Activated naive CD4-positive, alpha-beta T cell treated with anti-CD3 and anti-CD28 coated beads, Interleukin-2, amount 10 ng/mL, durations not matched to agents 7 days and 5 days (primary cell): Measurements from ENCODE around the gene ZNF581.
A peak's percentile ranks its signal among the peaks of the same experiment; 100 is the strongest.

Experiments used
- CTCF ChIA-PET: fragments of 350-600 bp; sonication (Branson Sonifier 250); formaldehyde crosslinking; loops from one replicate; lab custom pipeline; 2021; ENCODE audit warnings: antibody characterized with exemption; lab: Charles Lee
- DNase-seq: peaks from one replicate; pipeline ENCODE4 v3.0.0-alpha.2; 2020
- H3K27ac Mint-ChIP-seq: one replicate; pipeline ENCODE4 v1.8.0; 2021; ENCODE audit warnings: mild to moderate bottlenecking, moderate library complexity, mixed read lengths
- H3K27me3 Mint-ChIP-seq: one replicate; pipeline ENCODE4 v1.8.0; 2021; ENCODE audit warnings: mild to moderate bottlenecking, mixed read lengths
- H3K36me3 Mint-ChIP-seq: one replicate; pipeline ENCODE4 v1.8.0; 2021; ENCODE audit warnings: mixed read lengths
- H3K4me1 Mint-ChIP-seq: one replicate; pipeline ENCODE4 v1.8.0; 2021; ENCODE audit warnings: mixed read lengths
- H3K4me3 Mint-ChIP-seq: one replicate; pipeline ENCODE4 v1.8.0; 2021; ENCODE audit warnings: mild to moderate bottlenecking, moderate library complexity, mixed read lengths
- H3K9me3 Mint-ChIP-seq: one replicate; pipeline ENCODE4 v1.8.0; 2021; ENCODE audit warnings: mixed read lengths

Gene ZNF581

DNA sequence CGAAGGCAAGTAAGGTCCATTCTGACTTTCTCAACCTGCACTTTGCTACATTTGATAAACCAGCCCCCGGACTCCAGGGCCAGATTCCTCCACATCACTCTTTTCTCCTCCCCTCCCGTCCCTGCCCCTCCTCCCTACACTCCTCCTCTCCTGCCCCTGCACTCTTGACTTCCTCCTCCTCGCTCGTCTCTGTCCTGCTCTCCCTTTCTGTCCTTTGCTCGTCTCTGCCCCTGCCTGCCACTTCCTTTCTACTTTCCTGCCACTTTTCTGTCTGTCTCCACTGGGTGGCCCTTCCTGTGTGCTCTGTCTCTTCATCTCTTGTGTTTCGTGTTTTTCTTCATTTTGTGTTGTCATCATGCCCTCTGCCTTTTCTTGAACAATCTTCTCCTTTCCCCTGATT is 18.4 kb downstream of the ZNF581 start:
- H3K27ac Mint-ChIP-seq: no peak overlapping the region
- H3K4me3 Mint-ChIP-seq: no peak overlapping the region
- H3K36me3 Mint-ChIP-seq: peaks cover 55% of the 10 kb centered on the region

DNA sequence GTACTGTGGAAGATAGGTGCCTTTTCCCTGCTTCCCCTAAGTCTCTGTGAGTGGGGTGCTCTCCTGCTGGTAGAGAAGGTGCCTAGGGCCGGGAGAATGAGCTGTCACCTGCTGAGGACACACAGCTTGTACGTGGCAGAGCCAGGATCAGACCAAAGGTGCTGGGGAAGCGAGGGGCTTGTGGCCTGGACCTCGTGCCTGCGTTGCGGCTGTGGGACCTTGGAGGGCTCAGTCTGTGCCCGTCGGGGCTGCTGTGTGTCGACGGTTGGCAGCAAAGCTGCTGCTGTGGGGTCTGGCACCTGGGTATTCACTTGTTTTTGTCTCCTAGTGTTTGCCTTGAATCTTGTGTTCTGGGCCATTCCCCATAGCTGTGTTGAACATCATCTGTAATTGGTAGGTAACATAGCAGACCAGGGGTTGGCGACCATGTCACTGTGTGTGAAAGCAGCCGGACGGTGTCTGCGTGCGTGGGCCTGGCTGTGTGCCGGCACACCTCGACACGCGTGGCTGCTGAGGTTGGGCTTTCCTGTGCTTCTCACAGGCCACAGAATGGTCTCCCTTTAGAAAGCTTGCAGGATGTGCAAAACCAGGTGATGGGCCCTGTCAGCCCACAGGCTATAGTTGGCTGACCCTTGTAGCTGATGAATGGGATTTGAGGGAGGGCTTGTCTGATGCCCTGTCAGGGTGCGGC is 20.5 kb downstream of the ZNF581 start:
- Mint-ChIP-seq H3K36me3 (peaks cover 61% of the 10 kb centered on the region), H3K27me3 (no peaks in the 10 kb centered on the region), H3K27ac (no peak overlapping the region), H3K9me3 (no peaks in the 10 kb centered on the region), H3K4me3 (no peak overlapping the region), H3K4me1 (peaks cover 12% of the 10 kb centered on the region)
- CTCF ChIA-PET: interaction anchor here (1.3 kb wide), 1 partner anchor 12 kb away, joined by 3 read pairs; no protein-coding TSS in a partner anchor
- DNase-seq: no peak

More for the DNA sequence above, 18.4 kb downstream of the ZNF581 start:
- H3K9me3 Mint-ChIP-seq: no peaks in the 10 kb centered on the region
- DNase-seq: no peak
- no peaks in the 10 kb centered on the region for H3K27me3 Mint-ChIP-seq
- H3K4me1 Mint-ChIP-seq: peaks cover 30% of the 10 kb centered on the region
- CTCF ChIA-PET: no interaction called here

DNA sequence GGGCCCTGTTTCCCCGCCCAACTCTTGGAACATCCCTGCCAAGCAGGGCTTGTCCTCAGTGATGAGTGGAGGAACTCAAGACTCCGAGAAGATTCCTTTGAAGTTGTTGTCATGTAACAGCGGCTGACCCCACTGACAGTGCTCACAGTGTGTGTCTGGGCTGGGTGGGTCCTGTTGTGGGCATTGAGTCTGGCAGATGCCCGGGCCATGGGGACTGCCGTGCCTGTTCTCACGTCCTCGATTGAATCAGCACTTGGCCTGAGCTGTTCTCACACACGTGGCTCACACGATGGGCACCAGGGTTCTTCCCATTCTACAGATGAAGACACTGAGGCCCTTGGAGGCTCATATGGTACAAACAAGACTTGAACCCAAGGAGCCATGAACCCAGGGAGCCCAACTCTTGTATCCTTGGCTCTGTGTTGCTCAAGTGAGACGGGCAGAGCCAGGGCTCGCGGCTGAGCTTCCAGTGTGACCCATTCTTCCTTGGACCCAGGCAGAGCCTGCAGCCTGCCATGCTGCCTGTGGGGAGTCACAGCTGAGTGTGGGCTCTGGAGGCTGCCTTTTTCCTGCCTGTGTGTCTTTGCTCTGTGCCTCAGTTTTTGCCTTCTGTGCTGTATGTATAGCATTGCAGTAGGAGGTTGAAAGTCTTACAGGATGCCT is 23.0 kb downstream of the ZNF581 start:
- Mint-ChIP-seq H3K4me3 (no peak overlapping the region), H3K27ac (no peak overlapping the region), H3K4me1 (peaks cover 13% of the 10 kb centered on the region), H3K9me3 (no peaks in the 10 kb centered on the region), H3K27me3 (no peaks in the 10 kb centered on the region), H3K36me3 (peaks cover 66% of the 10 kb centered on the region)
- CTCF ChIA-PET: interaction anchor here (1.3 kb wide), 1 partner anchor 34 kb away, joined by 3 read pairs; no protein-coding TSS in a partner anchor
- DNase-seq: no peak

DNA sequence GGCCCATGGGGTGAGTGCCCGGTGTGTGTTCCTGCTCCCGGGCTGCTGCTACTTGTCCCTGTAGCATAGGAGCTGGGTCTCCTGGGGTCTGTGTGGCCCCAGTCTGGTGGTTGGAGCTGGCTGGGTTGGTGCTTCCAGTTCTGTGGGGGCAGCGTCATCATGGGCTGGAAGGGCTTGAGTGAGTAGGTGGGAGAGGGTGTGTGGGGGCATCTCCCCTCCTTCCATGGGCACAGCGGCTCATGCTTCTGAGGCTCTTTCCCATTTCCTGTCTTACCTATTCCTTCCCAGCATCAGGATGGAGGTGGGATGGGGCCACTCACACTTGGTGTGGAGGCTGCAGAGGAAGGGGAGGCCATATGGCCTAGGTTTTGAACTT is 23.5 kb downstream of the ZNF581 start:
- no peak overlapping the region for H3K27ac Mint-ChIP-seq
- no peak overlapping the region for H3K4me3 Mint-ChIP-seq
- H3K9me3 Mint-ChIP-seq: no peaks in the 10 kb centered on the region
- H3K36me3 Mint-ChIP-seq: peaks cover 62% of the 10 kb centered on the region
- CTCF ChIA-PET: interaction anchor here (1.3 kb wide), 1 partner anchor 34 kb away, joined by 3 read pairs; no protein-coding TSS in a partner anchor
- H3K4me1 Mint-ChIP-seq: peaks cover 11% of the 10 kb centered on the region
- DNase-seq: no peak
- H3K27me3 Mint-ChIP-seq: no peaks in the 10 kb centered on the region

DNA sequence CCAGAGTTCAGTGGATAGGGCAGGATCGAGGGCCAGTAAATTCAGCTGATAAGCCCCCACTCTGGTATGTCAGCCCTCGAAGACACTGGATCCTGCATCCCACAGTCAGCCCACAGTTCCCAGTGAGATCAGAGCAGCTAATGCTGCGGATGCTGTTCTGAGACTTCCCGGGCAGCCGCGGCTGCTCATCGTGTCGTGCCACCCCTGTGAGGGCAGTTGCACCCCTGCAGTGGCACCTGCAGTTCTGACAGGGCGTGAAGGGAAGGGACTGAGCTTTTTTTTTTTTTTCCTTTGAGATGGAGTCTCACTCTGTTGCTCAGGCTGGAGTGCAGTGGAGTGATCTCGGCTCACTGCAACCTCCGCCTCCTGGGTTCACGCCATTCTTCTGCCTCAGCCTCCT is 24.1 kb downstream of the ZNF581 start:
- no peak for DNase-seq
- no peaks in the 10 kb centered on the region for H3K9me3 Mint-ChIP-seq
- peaks cover 62% of the 10 kb centered on the region for H3K36me3 Mint-ChIP-seq
- peaks cover 10% of the 10 kb centered on the region for H3K4me1 Mint-ChIP-seq
- H3K27ac Mint-ChIP-seq: peak overlapping the region; percentile 42
- no peak overlapping the region for H3K4me3 Mint-ChIP-seq
- H3K27me3 Mint-ChIP-seq: no peaks in the 10 kb centered on the region
- CTCF ChIA-PET: interaction anchor here (1.3 kb wide), 1 partner anchor 35 kb away, joined by 3 read pairs; no protein-coding TSS in a partner anchor

DNA sequence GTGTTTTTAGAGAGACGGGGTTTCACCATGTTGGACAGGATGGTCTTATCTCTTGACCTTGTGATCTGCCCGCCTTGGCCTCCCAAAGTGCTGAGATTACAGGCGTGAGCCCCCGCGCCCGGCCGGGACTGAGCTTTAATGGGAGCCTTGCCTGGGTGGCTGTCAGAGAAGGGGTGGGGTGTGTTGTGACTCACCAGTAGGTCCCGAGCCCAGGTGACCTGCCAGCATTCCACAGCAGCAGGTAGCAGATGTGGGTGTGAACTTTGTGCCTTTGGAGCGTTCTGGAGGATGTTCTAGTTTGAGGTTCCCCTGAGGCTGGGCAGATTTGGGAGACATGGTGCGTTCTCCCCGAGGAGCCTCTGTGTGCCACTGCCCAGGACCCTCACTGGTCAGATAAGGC is 24.5 kb downstream of the ZNF581 start:
- no peak overlapping the region for H3K4me3 Mint-ChIP-seq
- CTCF ChIA-PET: interaction anchor here (1.3 kb wide), 1 partner anchor 35 kb away, joined by 3 read pairs; no protein-coding TSS in a partner anchor
- peaks cover 58% of the 10 kb centered on the region for H3K36me3 Mint-ChIP-seq
- H3K27ac Mint-ChIP-seq: no peak overlapping the region
- H3K4me1 Mint-ChIP-seq: peaks cover 8% of the 10 kb centered on the region
- no peaks in the 10 kb centered on the region for H3K27me3 Mint-ChIP-seq
- DNase-seq: no peak
- H3K9me3 Mint-ChIP-seq: no peaks in the 10 kb centered on the region

DNA sequence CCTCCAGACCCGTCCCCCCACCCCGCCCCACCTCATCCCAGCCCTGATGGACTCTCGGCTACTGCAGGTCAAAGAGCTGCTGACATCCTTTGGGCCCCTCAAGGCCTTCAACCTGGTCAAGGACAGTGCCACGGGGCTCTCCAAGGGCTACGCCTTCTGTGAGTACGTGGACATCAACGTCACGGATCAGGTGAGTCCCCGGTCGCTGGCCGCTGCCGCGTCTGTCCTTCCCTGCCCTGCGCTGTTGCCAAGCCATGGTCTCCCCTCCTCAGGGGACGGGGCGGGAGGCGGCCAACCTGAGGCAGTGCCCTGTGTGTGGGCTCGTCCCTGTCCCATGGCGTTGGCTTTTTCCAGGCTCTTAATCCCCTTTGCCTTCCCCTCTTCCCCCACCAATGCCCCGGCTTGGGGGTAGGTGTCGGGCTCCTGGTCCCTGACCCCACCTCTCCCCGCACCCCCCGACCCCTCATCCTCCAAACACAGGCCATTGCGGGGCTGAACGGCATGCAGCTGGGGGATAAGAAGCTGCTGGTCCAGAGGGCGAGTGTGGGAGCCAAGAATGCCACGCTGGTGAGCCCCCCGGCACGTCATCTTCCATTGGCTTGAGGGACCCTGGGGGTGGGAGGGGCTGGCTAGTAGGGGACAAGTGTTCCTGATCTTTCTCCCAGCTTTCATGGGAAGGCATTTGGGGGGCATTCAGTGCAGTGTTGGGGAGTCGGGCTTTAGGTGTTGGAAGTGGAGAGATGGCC is 25.3 kb downstream of the ZNF581 start:
- no peak overlapping the region for H3K4me3 Mint-ChIP-seq
- no peak overlapping the region for H3K27ac Mint-ChIP-seq
- CTCF ChIA-PET: no interaction called here
- no peaks in the 10 kb centered on the region for H3K27me3 Mint-ChIP-seq
- H3K4me1 Mint-ChIP-seq: peaks cover 14% of the 10 kb centered on the region
- peaks cover 55% of the 10 kb centered on the region for H3K36me3 Mint-ChIP-seq
- DNase-seq: no peak
- no peaks in the 10 kb centered on the region for H3K9me3 Mint-ChIP-seq

DNA sequence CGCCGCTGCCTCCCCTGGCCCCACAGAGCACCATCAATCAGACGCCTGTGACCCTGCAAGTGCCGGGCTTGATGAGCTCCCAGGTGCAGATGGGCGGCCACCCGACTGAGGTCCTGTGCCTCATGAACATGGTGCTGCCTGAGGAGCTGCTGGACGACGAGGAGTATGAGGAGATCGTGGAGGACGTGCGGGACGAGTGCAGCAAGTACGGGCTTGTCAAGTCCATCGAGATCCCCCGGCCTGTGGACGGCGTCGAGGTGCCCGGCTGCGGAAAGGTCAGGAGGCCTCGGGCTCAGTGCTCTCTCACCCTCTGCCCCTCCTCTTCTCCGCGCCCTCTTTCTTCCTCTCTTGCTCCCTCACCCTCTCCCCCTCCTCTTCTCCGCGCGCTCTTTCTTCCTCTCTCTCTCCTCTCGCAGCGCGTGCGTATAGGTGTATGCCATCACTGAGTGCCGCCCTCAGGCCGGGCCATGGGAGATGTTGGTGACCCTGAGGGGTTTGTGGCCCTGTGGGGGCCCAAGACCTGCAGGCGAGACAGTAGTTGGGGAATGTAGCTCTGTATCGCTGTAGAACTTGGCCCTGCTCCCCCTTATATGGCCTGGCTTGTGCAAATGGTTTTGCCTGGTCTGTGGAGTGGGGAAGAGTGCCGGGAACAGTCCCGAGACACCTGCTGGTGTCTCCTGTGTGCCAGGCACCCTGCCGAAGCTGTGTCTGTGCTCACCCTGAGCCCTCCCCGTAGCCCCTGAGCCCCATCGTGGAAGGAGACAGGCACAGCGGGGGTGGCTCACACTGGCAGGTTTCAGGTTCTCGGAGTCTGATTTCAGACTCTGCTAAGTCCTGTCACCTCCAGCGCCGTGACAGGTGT is 26.2 kb downstream of the ZNF581 start:
- H3K9me3 Mint-ChIP-seq: no peaks in the 10 kb centered on the region
- CTCF ChIA-PET: no interaction called here
- no peak overlapping the region for H3K4me3 Mint-ChIP-seq
- no peak overlapping the region for H3K27ac Mint-ChIP-seq
- H3K36me3 Mint-ChIP-seq: peaks cover 50% of the 10 kb centered on the region
- H3K27me3 Mint-ChIP-seq: no peaks in the 10 kb centered on the region
- no peak for DNase-seq
- H3K4me1 Mint-ChIP-seq: peaks cover 20% of the 10 kb centered on the region

DNA sequence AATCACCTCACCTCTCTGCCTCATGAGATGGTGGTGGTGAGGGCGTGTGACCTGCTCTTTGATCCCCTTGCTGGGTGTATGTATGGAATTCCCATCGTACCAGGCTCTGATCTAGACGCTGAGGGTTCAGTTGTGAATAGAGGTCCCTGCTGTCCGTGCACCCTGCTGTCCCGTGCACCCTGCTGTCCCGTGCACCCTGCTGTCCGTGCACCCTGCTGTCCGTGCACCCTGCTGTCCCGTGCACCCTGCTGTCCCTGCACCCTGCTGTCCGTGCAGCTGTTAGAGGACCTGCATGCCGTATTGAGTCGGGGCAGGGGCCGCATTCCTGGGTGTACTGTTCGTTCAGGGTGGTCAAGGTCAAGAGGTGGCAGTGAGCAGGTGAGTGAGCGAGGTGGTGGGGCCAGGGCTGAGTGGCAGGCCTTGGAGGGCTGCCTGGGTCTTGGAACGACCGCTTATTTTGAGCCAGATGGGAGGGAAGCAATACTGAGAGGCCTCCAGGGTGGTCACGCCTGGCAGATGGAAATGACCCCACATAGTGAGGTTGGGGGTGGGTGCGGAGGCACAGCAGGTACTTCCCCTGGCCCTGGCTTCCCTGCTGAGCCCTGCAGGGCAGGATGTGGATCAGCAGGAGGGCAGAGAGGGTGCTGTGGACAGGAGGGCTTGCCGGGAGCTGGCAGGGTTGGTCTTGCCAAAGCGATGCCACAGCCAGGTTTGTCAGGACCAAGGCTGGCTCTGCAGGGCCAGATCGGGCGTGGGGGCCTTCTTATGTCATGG is 27.0 kb downstream of the ZNF581 start:
- Mint-ChIP-seq H3K27ac (no peak overlapping the region), H3K27me3 (no peaks in the 10 kb centered on the region), H3K9me3 (no peaks in the 10 kb centered on the region), H3K4me3 (no peak overlapping the region), H3K4me1 (peaks cover 21% of the 10 kb centered on the region), H3K36me3 (peaks cover 51% of the 10 kb centered on the region)
- CTCF ChIA-PET: interaction anchor here (1.2 to 1.9 kb wide), 3 partner anchors 14 to 194 kb away, joined by 3 to 9 read pairs (median 7); partner anchors contain the start of gene ZNF628
- no peak for DNase-seq

DNA sequence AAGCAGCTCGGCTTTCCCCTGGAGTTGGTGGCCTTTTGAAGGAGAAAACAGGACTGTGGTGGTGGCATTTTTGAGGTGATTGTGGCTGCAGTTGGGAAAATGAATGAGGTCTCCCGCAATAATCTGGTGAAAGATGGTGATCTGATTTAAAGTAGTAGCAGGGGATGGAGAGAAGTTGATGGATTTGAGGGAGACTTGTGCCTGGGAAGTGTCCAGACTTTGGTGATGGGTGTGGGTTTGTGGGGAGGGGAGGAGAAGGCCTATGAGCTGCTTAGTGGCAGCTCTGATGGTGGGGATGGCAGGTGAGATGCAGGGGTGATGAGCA is 27.6 kb downstream of the ZNF581 start:
- CTCF ChIA-PET: interaction anchor here (0.7 to 1.9 kb wide), 6 partner anchors 11 to 624 kb away, joined by 3 to 9 read pairs (median 3); partner anchors contain the start of gene ZNF628
- Mint-ChIP-seq H3K9me3 (no peaks in the 10 kb centered on the region), H3K4me3 (no peak overlapping the region), H3K36me3 (peaks cover 50% of the 10 kb centered on the region), H3K27me3 (no peaks in the 10 kb centered on the region), H3K4me1 (peaks cover 26% of the 10 kb centered on the region), H3K27ac (no peak overlapping the region)
- DNase-seq: no peak

DNA sequence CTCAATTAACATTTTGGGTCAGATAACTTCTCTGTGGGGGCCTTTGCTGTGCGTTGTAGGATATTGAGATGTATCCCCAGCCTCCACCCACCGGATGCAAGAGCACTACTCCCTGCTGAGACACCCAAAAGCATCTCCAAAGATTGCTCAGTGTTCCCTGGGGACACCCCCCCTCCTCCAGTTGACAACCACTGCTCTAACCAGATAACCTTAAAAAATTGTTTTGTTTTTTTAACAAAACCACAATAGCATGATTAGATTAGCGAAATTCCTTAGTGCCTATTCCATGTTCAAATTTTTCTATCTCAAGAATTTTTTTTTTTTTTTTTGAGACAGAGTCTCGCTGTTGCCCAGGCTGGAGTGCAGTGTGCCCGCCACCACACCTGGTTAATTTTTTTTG is 29.0 kb downstream of the ZNF581 start:
- Mint-ChIP-seq H3K4me1 (peaks cover 39% of the 10 kb centered on the region), H3K36me3 (peaks cover 46% of the 10 kb centered on the region), H3K4me3 (no peak overlapping the region), H3K27me3 (no peaks in the 10 kb centered on the region), H3K9me3 (no peaks in the 10 kb centered on the region), H3K27ac (peak overlapping the region; percentile 7)
- CTCF ChIA-PET: interaction anchor here (1.2 to 1.9 kb wide), 2 partner anchors 19 to 40 kb away, joined by 4 to 9 read pairs; no protein-coding TSS in a partner anchor
- no peak for DNase-seq

DNA sequence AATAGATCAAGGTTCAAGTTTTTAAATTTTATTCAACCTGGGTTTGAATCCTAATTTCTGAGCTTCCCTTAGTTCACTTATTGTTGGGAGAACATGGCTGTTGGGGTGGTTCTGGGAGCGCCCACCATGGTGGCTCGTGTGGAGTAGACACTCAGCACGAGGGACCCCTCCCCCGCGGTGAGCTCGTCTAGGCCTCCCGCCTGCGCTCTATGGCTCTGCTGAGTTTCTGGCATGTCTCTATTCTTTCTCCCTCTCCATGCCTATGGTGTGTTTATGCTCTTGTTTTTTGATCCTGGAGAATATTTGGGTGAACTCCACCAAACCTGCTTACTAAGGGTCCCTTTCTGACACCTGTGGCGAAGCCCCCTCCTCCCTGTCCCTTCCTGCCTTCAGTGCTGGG is 30.0 kb downstream of the ZNF581 start:
- Mint-ChIP-seq H3K9me3 (no peaks in the 10 kb centered on the region), H3K4me3 (peak overlapping the region; percentile 40), H3K4me1 (peaks cover 46% of the 10 kb centered on the region), H3K27me3 (no peaks in the 10 kb centered on the region), H3K36me3 (peaks cover 47% of the 10 kb centered on the region), H3K27ac (peak overlapping the region; percentile 81)
- DNase-seq: no peak
- CTCF ChIA-PET: interaction anchor here (1.1 kb wide), 1 partner anchor 40 kb away, joined by 4 read pairs; no protein-coding TSS in a partner anchor

DNA sequence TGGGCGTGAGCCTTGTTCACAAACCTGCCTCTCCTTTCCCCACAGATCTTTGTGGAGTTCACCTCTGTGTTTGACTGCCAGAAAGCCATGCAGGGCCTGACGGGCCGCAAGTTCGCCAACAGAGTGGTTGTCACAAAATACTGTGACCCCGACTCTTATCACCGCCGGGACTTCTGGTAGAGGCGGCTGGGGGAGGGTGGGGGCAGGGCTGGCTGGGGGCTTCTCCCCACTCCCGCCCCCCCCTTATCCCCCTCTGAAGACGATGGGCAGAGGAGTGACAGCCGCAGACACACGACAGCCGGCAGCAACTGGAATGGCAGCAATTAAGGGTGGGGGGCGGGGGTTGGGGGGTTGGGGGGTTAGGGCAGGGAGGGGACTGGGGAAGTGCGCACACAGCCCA is 30.4 kb downstream of the ZNF581 start:
- Mint-ChIP-seq H3K4me3 (peak overlapping the region; percentile 40), H3K27ac (peak overlapping the region; percentile 81), H3K27me3 (no peaks in the 10 kb centered on the region), H3K9me3 (no peaks in the 10 kb centered on the region), H3K36me3 (peaks cover 50% of the 10 kb centered on the region), H3K4me1 (peaks cover 48% of the 10 kb centered on the region)
- DNase-seq: no peak
- CTCF ChIA-PET: interaction anchor here (1.1 kb wide), 1 partner anchor 41 kb away, joined by 4 read pairs; no protein-coding TSS in a partner anchor
